Measurements from ENCODE around the gene TRPC1.

- TF ChIP-seq, protein P1, sequence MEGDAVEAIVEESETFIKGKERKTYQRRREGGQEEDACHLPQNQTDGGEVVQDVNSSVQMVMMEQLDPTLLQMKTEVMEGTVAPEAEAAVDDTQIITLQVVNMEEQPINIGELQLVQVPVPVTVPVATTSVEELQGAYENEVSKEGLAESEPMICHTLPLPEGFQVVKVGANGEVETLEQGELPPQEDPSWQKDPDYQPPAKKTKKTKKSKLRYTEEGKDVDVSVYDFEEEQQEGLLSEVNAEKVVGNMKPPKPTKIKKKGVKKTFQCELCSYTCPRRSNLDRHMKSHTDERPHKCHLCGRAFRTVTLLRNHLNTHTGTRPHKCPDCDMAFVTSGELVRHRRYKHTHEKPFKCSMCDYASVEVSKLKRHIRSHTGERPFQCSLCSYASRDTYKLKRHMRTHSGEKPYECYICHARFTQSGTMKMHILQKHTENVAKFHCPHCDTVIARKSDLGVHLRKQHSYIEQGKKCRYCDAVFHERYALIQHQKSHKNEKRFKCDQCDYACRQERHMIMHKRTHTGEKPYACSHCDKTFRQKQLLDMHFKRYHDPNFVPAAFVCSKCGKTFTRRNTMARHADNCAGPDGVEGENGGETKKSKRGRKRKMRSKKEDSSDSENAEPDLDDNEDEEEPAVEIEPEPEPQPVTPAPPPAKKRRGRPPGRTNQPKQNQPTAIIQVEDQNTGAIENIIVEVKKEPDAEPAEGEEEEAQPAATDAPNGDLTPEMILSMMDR (IDR thresholded peaks at IDR 0.05), result no peak
- no peak for TF ChIP-seq POLR2A (IDR thresholded peaks at IDR 0.05)
These were observed 63.9 kb downstream of the TRPC1 start for GRCh38 chr3:142787719-142788118.
